ENCODE results near the gene OBSL1. TPM values are rescaled to one million over a fixed set of nuclear protein-coding genes. Genes with fewer than 3 reads are reported as not detected.

OBSL1 gene
- polyA plus RNA-seq, 1 donor, result 92.9 TPM

GRCh38 chr2:219522111-219523030 lies 49.0 kb downstream of the OBSL1 start:
- no peaks in the 10 kb centered on the region for H3K36me3 ChIP-seq (ENCODE audit: control insufficient read depth, insufficient read depth, low read length)
- DNase-seq, result no peak
- H3K27ac ChIP-seq (ENCODE audit: low read length), result no peak overlapping the region
- 0% methylated on average over 1 of the region's 70 CpGs for WGBS (ENCODE audit: insufficient coverage, low lambda C conversion rate)
- H3K4me3 ChIP-seq (ENCODE audit: low read length), result no peak overlapping the region
- H3K27me3 ChIP-seq (ENCODE audit: control insufficient read depth, insufficient read depth, low read length), result peaks cover 94% of the 10 kb centered on the region
- H3K4me1 ChIP-seq (ENCODE audit: control insufficient read depth, insufficient read depth, low read length), result peaks cover 26% of the 10 kb centered on the region
- H3K9me3 ChIP-seq (ENCODE audit: control insufficient read depth, low read depth, low read length), result no peaks in the 10 kb centered on the region

DNA sequence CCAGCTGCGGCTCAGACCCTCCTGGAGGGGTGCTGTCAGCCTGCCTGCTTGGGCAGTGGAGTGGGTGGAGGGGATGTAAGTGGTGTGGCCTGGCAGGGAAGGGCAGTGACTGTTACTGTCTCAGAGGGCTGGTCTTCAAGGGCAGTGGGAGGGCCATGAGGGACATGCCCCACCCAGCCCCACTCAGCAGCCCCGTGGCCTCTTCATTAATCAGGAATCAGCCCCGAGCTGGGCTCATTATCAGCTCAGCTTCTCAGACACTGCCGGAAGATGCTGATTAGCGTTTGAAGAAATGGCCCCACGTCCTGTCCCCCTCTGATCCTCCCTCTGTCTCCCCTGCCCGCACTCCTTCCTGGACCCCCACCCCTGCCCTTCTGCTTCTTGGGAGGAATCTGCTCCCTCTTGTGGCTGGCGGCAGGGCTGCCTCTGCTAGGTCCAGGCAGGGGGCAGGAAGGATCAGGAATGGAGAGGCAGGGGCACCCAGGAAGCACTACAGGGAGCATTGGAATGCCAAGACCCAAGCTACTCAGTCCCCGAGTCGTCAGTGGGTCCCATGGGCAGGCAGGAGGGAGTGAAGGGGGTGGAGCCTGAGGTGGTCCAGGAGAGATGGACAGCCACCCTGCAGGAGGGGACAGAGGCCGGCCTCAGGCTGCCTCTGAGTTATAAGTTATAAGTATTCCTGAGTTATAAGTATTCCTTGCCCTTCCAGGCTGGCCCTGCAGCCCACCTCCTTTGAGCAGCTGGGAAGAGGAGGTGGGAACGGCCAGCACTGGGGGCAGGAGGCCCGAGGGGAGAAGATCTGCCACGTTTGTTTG lies 50.1 kb downstream of the OBSL1 start:
- Histone ChIP-seq H3K4me3 (ENCODE audit: low read length) (no peak overlapping the region), H3K4me1 (ENCODE audit: control insufficient read depth, insufficient read depth, low read length) (peaks cover 15% of the 10 kb centered on the region), H3K27me3 (ENCODE audit: control insufficient read depth, insufficient read depth, low read length) (peaks cover 94% of the 10 kb centered on the region), H3K36me3 (ENCODE audit: control insufficient read depth, insufficient read depth, low read length) (no peaks in the 10 kb centered on the region), H3K27ac (ENCODE audit: low read length) (no peak overlapping the region), H3K9me3 (ENCODE audit: control insufficient read depth, low read depth, low read length) (no peaks in the 10 kb centered on the region)
- no CpG with 5 or more reads among the region's 14 CpGs for WGBS (ENCODE audit: insufficient coverage, low lambda C conversion rate)
- no peak for DNase-seq

GRCh38 chr2:219520079-219520478 lies 51.3 kb downstream of the OBSL1 start:
- WGBS (ENCODE audit: insufficient coverage, low lambda C conversion rate), result no CpG with 5 or more reads among the region's 8 CpGs
- Histone ChIP-seq H3K9me3 (ENCODE audit: control insufficient read depth, low read depth, low read length) (no peaks in the 10 kb centered on the region), H3K27ac (ENCODE audit: low read length) (no peak overlapping the region), H3K4me1 (ENCODE audit: control insufficient read depth, insufficient read depth, low read length) (peaks cover 6% of the 10 kb centered on the region), H3K27me3 (ENCODE audit: control insufficient read depth, insufficient read depth, low read length) (peaks cover 95% of the 10 kb centered on the region), H3K36me3 (ENCODE audit: control insufficient read depth, insufficient read depth, low read length) (no peaks in the 10 kb centered on the region), H3K4me3 (ENCODE audit: low read length) (no peak overlapping the region)
- DNase-seq, result no peak

DNA sequence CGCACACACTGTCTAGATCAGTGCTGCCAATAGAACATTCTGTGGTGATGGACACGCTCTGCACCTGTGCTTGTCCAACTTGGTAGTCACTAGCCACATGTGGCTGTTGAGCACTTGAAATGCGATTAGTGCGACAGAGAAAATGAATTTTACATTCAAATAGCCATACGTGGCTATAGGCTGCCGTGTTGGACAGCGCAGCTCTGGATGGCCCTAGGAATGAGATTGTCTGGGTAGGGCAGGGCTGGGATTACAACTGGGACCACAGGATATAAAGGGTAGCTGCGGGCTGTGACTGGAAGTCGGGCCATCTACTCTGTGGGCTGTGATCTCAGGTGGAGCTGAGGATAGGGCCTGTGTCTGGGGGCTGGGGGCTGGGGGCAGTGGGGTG lies 51.8 kb downstream of the OBSL1 start:
- Histone ChIP-seq H3K27ac (ENCODE audit: low read length) (no peak overlapping the region), H3K27me3 (ENCODE audit: control insufficient read depth, insufficient read depth, low read length) (peaks cover 95% of the 10 kb centered on the region), H3K9me3 (ENCODE audit: control insufficient read depth, low read depth, low read length) (peaks cover 5% of the 10 kb centered on the region), H3K4me1 (ENCODE audit: control insufficient read depth, insufficient read depth, low read length) (peaks cover 6% of the 10 kb centered on the region), H3K4me3 (ENCODE audit: low read length) (no peak overlapping the region), H3K36me3 (ENCODE audit: control insufficient read depth, insufficient read depth, low read length) (no peaks in the 10 kb centered on the region)
- DNase-seq, result no peak
- 90% methylated on average over 2 of the region's 9 CpGs for WGBS (ENCODE audit: insufficient coverage, low lambda C conversion rate)

DNA sequence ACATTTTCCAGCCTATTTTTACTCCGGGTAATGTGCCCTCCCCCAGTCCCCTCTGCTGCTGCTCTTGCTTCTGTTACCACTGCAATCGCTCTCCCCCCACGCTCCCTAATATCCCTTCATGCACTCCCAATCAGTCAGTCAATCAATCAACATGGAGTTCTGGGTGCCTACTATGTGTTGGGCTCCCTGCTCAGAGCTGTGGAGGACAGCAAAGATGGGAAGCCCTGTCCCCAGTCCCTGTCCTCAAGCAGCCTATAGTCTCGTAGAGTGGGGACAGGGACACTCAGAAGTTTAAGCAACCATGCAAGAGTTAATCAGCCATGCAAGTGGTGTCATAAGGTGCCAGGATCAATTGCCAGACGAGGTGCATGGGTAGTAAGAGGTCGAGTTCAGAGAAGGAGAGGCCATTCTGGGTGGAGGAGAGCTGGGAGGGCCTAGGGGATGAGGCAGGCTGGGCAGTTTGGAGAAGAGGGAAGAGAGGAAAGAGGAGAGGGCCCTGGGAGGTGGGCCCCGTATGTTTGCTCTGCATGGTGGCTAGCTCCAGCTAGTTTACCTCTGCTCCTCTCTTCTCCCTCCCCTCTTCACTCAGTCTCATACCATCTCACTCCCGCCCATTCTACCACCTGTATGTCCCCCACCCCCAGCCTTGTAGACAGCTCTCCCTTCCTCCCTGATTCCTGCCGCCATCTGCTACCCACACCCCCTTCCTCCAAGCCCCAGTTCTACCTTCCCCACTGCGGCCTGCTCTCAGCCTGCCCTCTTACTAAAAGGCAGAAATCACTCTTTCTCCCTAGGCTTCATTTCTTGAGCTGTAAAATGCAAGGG lies 53.2 kb downstream of the OBSL1 start:
- WGBS (ENCODE audit: insufficient coverage, low lambda C conversion rate), result 14% methylated on average over 1 of the region's 10 CpGs
- DNase-seq, result no peak
- Histone ChIP-seq H3K27me3 (ENCODE audit: control insufficient read depth, insufficient read depth, low read length) (peaks cover 95% of the 10 kb centered on the region), H3K4me1 (ENCODE audit: control insufficient read depth, insufficient read depth, low read length) (peaks cover 7% of the 10 kb centered on the region), H3K27ac (ENCODE audit: low read length) (no peak overlapping the region), H3K4me3 (ENCODE audit: low read length) (no peak overlapping the region), H3K9me3 (ENCODE audit: control insufficient read depth, low read depth, low read length) (peaks cover 7% of the 10 kb centered on the region), H3K36me3 (ENCODE audit: control insufficient read depth, insufficient read depth, low read length) (no peaks in the 10 kb centered on the region)

DNA sequence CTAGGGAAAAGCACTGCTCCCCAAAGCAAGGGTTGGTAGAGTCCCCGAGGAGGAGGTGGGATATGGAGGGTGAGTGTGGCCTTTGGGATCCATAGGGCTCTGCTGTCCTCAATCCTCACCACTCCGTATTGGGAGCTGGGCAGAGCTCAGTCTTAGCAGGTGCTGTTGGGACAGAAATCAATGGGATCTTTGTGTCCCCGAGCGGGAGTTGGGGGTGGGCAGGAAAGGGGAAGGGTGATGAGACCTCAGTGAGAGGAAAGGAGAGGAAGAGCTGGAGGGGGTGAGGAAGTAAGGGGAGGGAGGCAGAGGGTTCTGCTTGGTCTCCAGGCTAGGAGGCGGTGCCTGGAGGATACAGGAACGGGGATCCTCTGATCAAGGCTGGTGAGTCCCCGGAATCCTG lies 54.5 kb downstream of the OBSL1 start:
- H3K27ac ChIP-seq (ENCODE audit: low read length), result no peak overlapping the region
- no peak overlapping the region for H3K4me3 ChIP-seq (ENCODE audit: low read length)
- peaks cover 9% of the 10 kb centered on the region for H3K4me1 ChIP-seq (ENCODE audit: control insufficient read depth, insufficient read depth, low read length)
- H3K27me3 ChIP-seq (ENCODE audit: control insufficient read depth, insufficient read depth, low read length), result peaks cover 95% of the 10 kb centered on the region
- peaks cover 10% of the 10 kb centered on the region for H3K9me3 ChIP-seq (ENCODE audit: control insufficient read depth, low read depth, low read length)
- no peaks in the 10 kb centered on the region for H3K36me3 ChIP-seq (ENCODE audit: control insufficient read depth, insufficient read depth, low read length)
- no CpG with 5 or more reads among the region's 7 CpGs for WGBS (ENCODE audit: insufficient coverage, low lambda C conversion rate)
- no peak for DNase-seq

DNA sequence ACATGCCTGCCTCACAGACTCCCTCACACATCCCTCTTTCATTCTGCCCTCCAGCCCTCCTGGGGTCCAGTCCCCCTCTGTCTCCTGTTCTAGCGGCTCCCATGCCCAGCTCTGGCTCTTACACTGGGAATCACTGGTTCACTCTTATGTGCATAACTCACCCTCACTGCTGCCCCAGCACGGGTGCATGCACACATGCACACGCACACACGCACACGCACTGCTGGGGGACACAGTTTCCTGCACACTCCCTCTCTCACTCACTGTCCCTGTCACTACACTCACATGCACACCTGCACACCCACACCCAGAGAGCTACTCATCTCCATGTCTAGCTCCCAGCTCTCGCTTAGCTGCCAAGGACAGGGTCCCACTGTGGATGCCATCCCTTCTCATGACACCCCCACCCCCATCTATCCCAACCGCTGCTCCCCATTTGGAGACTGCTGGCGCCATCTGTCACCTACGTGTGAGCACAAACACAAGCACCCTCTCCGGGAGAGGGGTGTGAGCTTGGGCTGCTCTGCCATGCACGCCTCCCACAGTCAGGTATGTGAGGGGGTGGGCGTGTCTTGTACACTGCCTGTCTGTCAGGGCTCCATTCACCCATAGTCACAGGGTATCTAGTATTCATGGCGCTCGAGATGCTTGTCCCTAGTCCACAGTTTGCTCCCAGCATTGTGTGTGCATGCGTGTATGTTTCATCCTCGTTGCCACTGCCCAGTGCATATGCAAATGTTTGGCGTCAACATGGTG lies 55.3 kb downstream of the OBSL1 start:
- no peak for DNase-seq
- Histone ChIP-seq H3K9me3 (ENCODE audit: control insufficient read depth, low read depth, low read length) (peaks cover 14% of the 10 kb centered on the region), H3K27me3 (ENCODE audit: control insufficient read depth, insufficient read depth, low read length) (peaks cover 95% of the 10 kb centered on the region), H3K4me1 (ENCODE audit: control insufficient read depth, insufficient read depth, low read length) (peaks cover 9% of the 10 kb centered on the region), H3K27ac (ENCODE audit: low read length) (no peak overlapping the region), H3K4me3 (ENCODE audit: low read length) (no peak overlapping the region), H3K36me3 (ENCODE audit: control insufficient read depth, insufficient read depth, low read length) (no peaks in the 10 kb centered on the region)
- no CpG with 5 or more reads among the region's 17 CpGs for WGBS (ENCODE audit: insufficient coverage, low lambda C conversion rate)

- no peak overlapping the region for H3K4me3 ChIP-seq (ENCODE audit: low read length)
- peaks cover 19% of the 10 kb centered on the region for H3K9me3 ChIP-seq (ENCODE audit: control insufficient read depth, low read depth, low read length)
- DNase-seq, result no peak
- H3K36me3 ChIP-seq (ENCODE audit: control insufficient read depth, insufficient read depth, low read length), result no peaks in the 10 kb centered on the region
- no CpG with 5 or more reads among the region's 21 CpGs for WGBS (ENCODE audit: insufficient coverage, low lambda C conversion rate)
- peaks cover 17% of the 10 kb centered on the region for H3K4me1 ChIP-seq (ENCODE audit: control insufficient read depth, insufficient read depth, low read length)
- peaks cover 95% of the 10 kb centered on the region for H3K27me3 ChIP-seq (ENCODE audit: control insufficient read depth, insufficient read depth, low read length)
- H3K27ac ChIP-seq (ENCODE audit: low read length), result no peak overlapping the region
Measured at GRCh38 chr2:219514836-219515235, 56.5 kb downstream of the OBSL1 start.

GRCh38 chr2:219514196-219514761 lies 57.1 kb downstream of the OBSL1 start, which contains the start of gene ASIC4:
Gene ASIC4 (plus strand): TSS chr2:219514482. CDS start chr2:219514725, 243 bp downstream.
- no peak within 1 kb of the TSS for H3K4me3 ChIP-seq (ENCODE audit: low read length)
- no peak within 1 kb of the TSS for H3K27ac ChIP-seq (ENCODE audit: low read length)
- H3K36me3 ChIP-seq (ENCODE audit: control insufficient read depth, insufficient read depth, low read length), result no peaks in the 10 kb centered on the region
- peaks cover 19% of the 10 kb centered on the region for H3K9me3 ChIP-seq (ENCODE audit: control insufficient read depth, low read depth, low read length)
- DNase-seq, result no peak
- peaks cover 96% of the 10 kb centered on the region for H3K27me3 ChIP-seq (ENCODE audit: control insufficient read depth, insufficient read depth, low read length)
- H3K4me1 ChIP-seq (ENCODE audit: control insufficient read depth, insufficient read depth, low read length), result peaks cover 23% of the 10 kb centered on the region
- no CpG with 5 or more reads among the region's 31 CpGs for WGBS (ENCODE audit: insufficient coverage, low lambda C conversion rate)
